SU-DHL-6 (cell line): ENCODE measurements around the gene TTLL11.
A peak's percentile ranks its signal among the peaks of the same experiment; 100 is the strongest.

Experiments
- H2AFZ ChIP-seq: fragments of 200-600 bp; sonication (generic); 2 replicates; pipeline ENCODE4 v1.6.1; 2014; ENCODE audit warnings: low read depth, mild to moderate bottlenecking, moderate library complexity, mixed read lengths, antibody characterized with exemption, low read length; ENCODE audit not compliant: severe bottlenecking
- H3F3A ChIP-seq: fragments of 200-600 bp; shearing (Covaris generic); 2 replicates; pipeline ENCODE4 v1.6.0; 2016; ENCODE audit warnings: antibody characterized with exemption, mild to moderate bottlenecking; ENCODE audit not compliant: insufficient read depth
- H3K27ac ChIP-seq: fragments of 200-600 bp; sonication (generic); 2 replicates; pipeline ENCODE4 v1.5.1; 2016; ENCODE audit warnings: low read depth, mild to moderate bottlenecking, low read length, moderate library complexity, mixed read lengths
- H3K27me3 ChIP-seq: fragments of 200-600 bp; sonication (generic), shearing (Covaris generic); 2 replicates; pipeline ENCODE4 v1.6.0; 2014; ENCODE audit warnings: mild to moderate bottlenecking, low read length
- H3K36me3 ChIP-seq: fragments of 200-600 bp; sonication (generic); 2 replicates; pipeline ENCODE4 v1.6.1; 2014; ENCODE audit warnings: mild to moderate bottlenecking, low read length, mixed read lengths
- H3K4me2 ChIP-seq: fragments of 300-600, 200-600 bp; shearing (Covaris generic), sonication (generic); 2 replicates; pipeline ENCODE4 v1.6.0; 2014; ENCODE audit warnings: low read length, low read depth, mild to moderate bottlenecking; ENCODE audit not compliant: poor library complexity, severe bottlenecking
- H3K4me3 ChIP-seq: fragments of 200-600 bp; sonication (generic); 2 replicates; pipeline ENCODE4 v1.5.1; 2014; ENCODE audit warnings: antibody characterized with exemption, low read length, mild to moderate bottlenecking, mixed read lengths; ENCODE audit not compliant: insufficient read depth, poor library complexity, severe bottlenecking
- H3K79me2 ChIP-seq: fragments of 200-600 bp; sonication (generic); 2 replicates; pipeline ENCODE4 v1.6.1; 2014; ENCODE audit warnings: mild to moderate bottlenecking, low read length, moderate library complexity; ENCODE audit not compliant: insufficient read depth
- H3K9ac ChIP-seq: fragments of 200-600 bp; sonication (generic); 2 replicates; pipeline ENCODE4 v1.7.0; 2014; ENCODE audit warnings: mild to moderate bottlenecking, low read length
- H3K9me2 ChIP-seq: fragments of 200-600 bp; sonication (generic); replicated peaks from 2 replicates; pipeline ENCODE4 v1.6.1; 2014; ENCODE audit warnings: low read length; ENCODE audit not compliant: insufficient read depth
- H3K9me3 ChIP-seq: fragments of 200-600 bp; sonication (generic); 2 replicates; pipeline ENCODE4 v1.6.1; 2014; ENCODE audit warnings: low read length, mixed read lengths; ENCODE audit not compliant: insufficient read depth
- H4K20me1 ChIP-seq: fragments of 200-600 bp; sonication (generic); 2 replicates; pipeline ENCODE4 v1.6.1; 2014; ENCODE audit warnings: low read depth, mild to moderate bottlenecking, antibody characterized with exemption, low read length, moderate library complexity, mixed read lengths
- CTCF ChIP-seq: fragments of 200-600 bp; sonication (generic); IDR thresholded peaks from one replicate; pipeline ENCODE4 v1.5.1; 2017; ENCODE audit warnings: antibody characterized with exemption, mild to moderate bottlenecking, low read length, moderate library complexity; ENCODE audit not compliant: insufficient read depth, poor library complexity, severe bottlenecking
- EZH2phosphoT487 ChIP-seq: fragments of 200-600 bp; sonication (generic), shearing (Covaris generic); conservative IDR thresholded peaks from 2 replicates; pipeline ENCODE4 v1.6.1; 2018; ENCODE audit warnings: mild to moderate bottlenecking, antibody characterized with exemption, low read length, moderate library complexity, mixed read lengths

The TTLL11 gene

GRCh38 chr9:122125509-122126330, 32.6 kb upstream of the TTLL11 start:
- H4K20me1 ChIP-seq: no peaks in the 10 kb centered on the region
- no peak overlapping the region for H2AFZ ChIP-seq
- H3K36me3 ChIP-seq: no peaks in the 10 kb centered on the region
- H3K4me2 ChIP-seq: no peak overlapping the region
- H3K4me3 ChIP-seq: no peak overlapping the region
- no peaks in the 10 kb centered on the region for H3K79me2 ChIP-seq
- no peaks in the 10 kb centered on the region for H3F3A ChIP-seq
- H3K9me3 ChIP-seq: no peaks in the 10 kb centered on the region
- no peak for TF ChIP-seq EZH2phosphoT487
- no peaks in the 10 kb centered on the region for H3K9me2 ChIP-seq
- no peaks in the 10 kb centered on the region for H3K27me3 ChIP-seq
- H3K9ac ChIP-seq: no peak overlapping the region
- H3K27ac ChIP-seq: no peak overlapping the region

GRCh38 chr9:122125158-122125508, 32.0 kb upstream of the TTLL11 start:
- Histone ChIP-seq H3K9me2 (no peaks in the 10 kb centered on the region), H3K4me3 (no peak overlapping the region), H3K9ac (no peak overlapping the region), H2AFZ (no peak overlapping the region), H3K36me3 (no peaks in the 10 kb centered on the region), H4K20me1 (no peaks in the 10 kb centered on the region), H3K4me2 (no peak overlapping the region), H3K27me3 (no peaks in the 10 kb centered on the region), H3K27ac (no peak overlapping the region), H3K79me2 (no peaks in the 10 kb centered on the region), H3F3A (no peaks in the 10 kb centered on the region), H3K9me3 (no peaks in the 10 kb centered on the region)
- TF ChIP-seq EZH2phosphoT487 (no peak), CTCF (peak; percentile 81)

- no peaks in the 10 kb centered on the region for H3K27me3 ChIP-seq
- H3K79me2 ChIP-seq: no peaks in the 10 kb centered on the region
- H3K9ac ChIP-seq: no peak overlapping the region
- TF ChIP-seq CTCF (no peak), EZH2phosphoT487 (no peak)
- no peaks in the 10 kb centered on the region for H3K9me3 ChIP-seq
- no peaks in the 10 kb centered on the region for H3F3A ChIP-seq
- no peak overlapping the region for H3K4me3 ChIP-seq
- no peak overlapping the region for H2AFZ ChIP-seq
- no peak overlapping the region for H3K27ac ChIP-seq
- H3K4me2 ChIP-seq: no peak overlapping the region
- H3K36me3 ChIP-seq: no peaks in the 10 kb centered on the region
- H3K9me2 ChIP-seq: no peaks in the 10 kb centered on the region
- no peaks in the 10 kb centered on the region for H4K20me1 ChIP-seq
These were observed 31.4 kb upstream of the TTLL11 start for GRCh38 chr9:122124528-122124927.

GRCh38 chr9:122124048-122124447, 30.9 kb upstream of the TTLL11 start:
- Histone ChIP-seq H3K9me2 (no peaks in the 10 kb centered on the region), H3K79me2 (no peaks in the 10 kb centered on the region), H3K27ac (no peak overlapping the region), H3F3A (no peaks in the 10 kb centered on the region), H3K4me2 (no peak overlapping the region), H3K36me3 (no peaks in the 10 kb centered on the region), H4K20me1 (no peaks in the 10 kb centered on the region), H3K9ac (no peak overlapping the region), H3K9me3 (no peaks in the 10 kb centered on the region), H3K27me3 (no peaks in the 10 kb centered on the region), H3K4me3 (no peak overlapping the region), H2AFZ (no peak overlapping the region)
- TF ChIP-seq CTCF: no peak
- TF ChIP-seq EZH2phosphoT487: no peak
